ENCODE results near the gene SLC6A3. TPM values are rescaled to one million over a fixed set of nuclear protein-coding genes. Genes with fewer than 3 reads are reported as not detected.

The SLC6A3 gene
- total RNA-seq, 4 donors from 2014 or later, result 0.20 to 0.90 TPM; not detected in 2

DNA sequence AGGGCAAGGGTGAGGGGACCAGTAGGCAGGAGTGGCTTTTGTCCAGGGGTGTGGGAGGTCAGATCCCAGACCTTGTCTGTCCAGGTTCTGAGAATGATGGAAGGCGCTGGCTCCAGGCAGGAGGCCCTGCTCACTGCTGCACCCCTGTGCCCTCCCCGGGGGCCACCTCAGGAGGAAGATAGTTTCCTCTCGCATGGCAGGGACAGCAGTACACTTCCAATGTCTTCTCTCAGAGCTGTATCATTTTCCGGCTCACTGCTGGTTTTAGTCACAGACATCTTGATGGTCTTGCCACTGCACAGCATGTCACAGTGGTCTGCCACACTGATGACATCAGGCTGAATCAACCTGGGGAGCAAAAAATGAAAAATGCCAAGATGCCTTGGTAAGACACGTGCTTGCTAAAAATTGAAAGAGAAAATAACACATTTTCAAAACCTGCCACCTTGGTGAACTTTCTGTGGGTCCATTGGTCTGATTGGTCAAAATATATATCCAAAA is 3.3 kb upstream of the SLC6A3 start:
- Histone ChIP-seq H3K27me3 (peaks cover 0 to 47% of the 10 kb centered on the region in 2 donors), H3K4me3 (no peak overlapping the region), H3K9me3 (peaks cover 0 to 15% (median 0%) of the 10 kb centered on the region in 4 donors), H3K36me3 (no peaks in the 10 kb centered on the region), H3K27ac (no peak overlapping the region), H3K4me1 (peaks cover 0 to 23% (median 8%) of the 10 kb centered on the region in 4 donors)
- TF ChIP-seq EP300 (IDR thresholded peaks at IDR 0.05) (no peak), POLR2A (IDR thresholded peaks at IDR 0.05) (no peak)
- TF ChIP-seq, protein P1, sequence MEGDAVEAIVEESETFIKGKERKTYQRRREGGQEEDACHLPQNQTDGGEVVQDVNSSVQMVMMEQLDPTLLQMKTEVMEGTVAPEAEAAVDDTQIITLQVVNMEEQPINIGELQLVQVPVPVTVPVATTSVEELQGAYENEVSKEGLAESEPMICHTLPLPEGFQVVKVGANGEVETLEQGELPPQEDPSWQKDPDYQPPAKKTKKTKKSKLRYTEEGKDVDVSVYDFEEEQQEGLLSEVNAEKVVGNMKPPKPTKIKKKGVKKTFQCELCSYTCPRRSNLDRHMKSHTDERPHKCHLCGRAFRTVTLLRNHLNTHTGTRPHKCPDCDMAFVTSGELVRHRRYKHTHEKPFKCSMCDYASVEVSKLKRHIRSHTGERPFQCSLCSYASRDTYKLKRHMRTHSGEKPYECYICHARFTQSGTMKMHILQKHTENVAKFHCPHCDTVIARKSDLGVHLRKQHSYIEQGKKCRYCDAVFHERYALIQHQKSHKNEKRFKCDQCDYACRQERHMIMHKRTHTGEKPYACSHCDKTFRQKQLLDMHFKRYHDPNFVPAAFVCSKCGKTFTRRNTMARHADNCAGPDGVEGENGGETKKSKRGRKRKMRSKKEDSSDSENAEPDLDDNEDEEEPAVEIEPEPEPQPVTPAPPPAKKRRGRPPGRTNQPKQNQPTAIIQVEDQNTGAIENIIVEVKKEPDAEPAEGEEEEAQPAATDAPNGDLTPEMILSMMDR (IDR thresholded peaks at IDR 0.05), result no peak
- DNase-seq (ENCODE audit: low spot score in 2 of 2), result no peak
- 65 to 79% methylated on average over 4 to 5 of the region's 5 CpGs for WGBS, 2 donors

DNA sequence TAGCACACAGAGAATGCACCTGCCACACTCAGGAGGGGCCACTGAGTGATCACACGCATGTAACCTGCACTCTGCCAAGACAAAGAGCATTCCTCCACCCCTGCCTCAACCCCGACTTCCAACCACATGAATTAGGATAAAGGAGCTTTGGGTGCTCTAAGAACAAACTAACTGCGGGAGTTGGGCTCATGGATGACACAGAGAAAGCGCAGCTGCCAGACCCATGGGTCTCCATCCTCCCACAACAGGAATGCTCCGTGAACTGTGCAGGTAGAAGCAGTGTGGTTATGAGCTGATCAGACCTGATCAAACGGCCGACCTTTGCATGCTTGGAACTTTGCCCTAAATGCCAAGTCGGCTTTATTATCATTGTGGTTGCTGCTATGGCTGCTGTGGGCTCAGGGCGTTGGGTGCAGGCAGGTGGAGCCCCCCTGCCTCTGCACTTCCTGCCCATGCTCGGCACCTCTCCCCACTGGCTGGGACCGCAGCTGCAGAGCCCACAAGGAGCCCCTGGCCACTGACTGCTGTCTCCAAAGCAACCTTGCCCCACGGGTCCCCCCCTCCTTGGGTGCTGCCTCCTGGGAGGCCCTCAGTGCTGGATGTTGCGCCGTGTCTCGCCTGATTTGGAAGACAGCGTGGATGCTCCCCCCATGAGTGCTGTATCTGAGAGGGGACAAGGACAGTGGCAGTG is 2.6 kb upstream of the SLC6A3 start:
- H3K27ac ChIP-seq, result no peak overlapping the region
- peaks cover 0 to 55% of the 10 kb centered on the region in 2 donors for H3K27me3 ChIP-seq
- H3K4me3 ChIP-seq, result no peak overlapping the region
- WGBS, 2 donors, result 63 to 66% methylated on average over 15 to 16 of the region's 16 CpGs
- H3K9me3 ChIP-seq, result peaks cover 0 to 7% (median 0%) of the 10 kb centered on the region in 4 donors
- H3K4me1 ChIP-seq, result peaks cover 0 to 23% (median 8%) of the 10 kb centered on the region in 4 donors
- TF ChIP-seq POLR2A (IDR thresholded peaks at IDR 0.05) (no peak), EP300 (IDR thresholded peaks at IDR 0.05) (no peak)
- TF ChIP-seq, protein P1 (IDR thresholded peaks at IDR 0.05), result no peak
- DNase-seq (ENCODE audit: low spot score in 2 of 2), result no peak
- H3K36me3 ChIP-seq, result no peaks in the 10 kb centered on the region

DNA sequence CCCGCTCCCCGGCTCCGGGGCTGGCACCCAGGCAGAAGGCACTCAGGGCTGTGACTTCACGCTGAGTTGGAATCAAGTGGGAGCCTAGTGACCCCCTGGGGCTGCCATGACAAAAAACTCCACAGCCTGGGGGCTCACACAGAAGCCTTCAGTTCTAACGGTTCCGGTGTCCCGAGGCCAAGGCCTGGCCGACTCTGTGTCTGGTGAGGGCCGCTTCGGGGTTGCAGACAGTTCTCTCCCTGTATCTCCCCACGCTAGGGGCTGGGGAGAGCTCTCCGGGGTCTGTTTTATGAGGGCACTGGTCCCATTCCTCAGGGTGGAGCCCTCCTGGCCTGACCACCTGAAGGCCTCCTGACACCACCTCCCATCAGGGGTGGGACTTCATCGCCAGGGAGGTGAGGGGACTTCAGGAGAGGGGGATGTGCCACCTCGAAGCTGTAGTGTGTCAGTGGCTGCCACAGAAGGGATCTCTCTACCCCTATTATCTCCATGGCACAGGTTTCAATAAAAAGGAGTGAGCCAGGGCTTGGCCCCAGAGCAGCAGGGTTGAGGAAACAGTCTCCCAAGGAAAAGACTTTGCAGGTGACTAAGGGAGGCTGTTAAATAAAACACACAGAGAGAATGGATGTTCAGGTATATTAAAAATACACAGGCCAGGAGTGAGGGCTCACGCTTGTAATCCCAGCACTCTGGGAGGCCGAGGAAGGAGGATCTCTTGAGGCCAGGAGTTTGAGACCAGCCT is 1.5 kb upstream of the SLC6A3 start:
- Histone ChIP-seq H3K27ac (no peak overlapping the region), H3K27me3 (peaks cover 0 to 65% of the 10 kb centered on the region in 2 donors), H3K36me3 (no peaks in the 10 kb centered on the region), H3K4me1 (peaks cover 0 to 23% (median 8%) of the 10 kb centered on the region in 4 donors), H3K4me3 (no peak overlapping the region), H3K9me3 (no peaks in the 10 kb centered on the region)
- TF ChIP-seq EP300 (IDR thresholded peaks at IDR 0.05), result no peak
- TF ChIP-seq, protein P1 (IDR thresholded peaks at IDR 0.05), result no peak
- TF ChIP-seq POLR2A (IDR thresholded peaks at IDR 0.05), result no peak
- WGBS, 2 donors, result 36 to 52% methylated on average over 7 to 13 of the region's 16 CpGs
- DNase-seq (ENCODE audit: low spot score in 2 of 2), result no peak

DNA sequence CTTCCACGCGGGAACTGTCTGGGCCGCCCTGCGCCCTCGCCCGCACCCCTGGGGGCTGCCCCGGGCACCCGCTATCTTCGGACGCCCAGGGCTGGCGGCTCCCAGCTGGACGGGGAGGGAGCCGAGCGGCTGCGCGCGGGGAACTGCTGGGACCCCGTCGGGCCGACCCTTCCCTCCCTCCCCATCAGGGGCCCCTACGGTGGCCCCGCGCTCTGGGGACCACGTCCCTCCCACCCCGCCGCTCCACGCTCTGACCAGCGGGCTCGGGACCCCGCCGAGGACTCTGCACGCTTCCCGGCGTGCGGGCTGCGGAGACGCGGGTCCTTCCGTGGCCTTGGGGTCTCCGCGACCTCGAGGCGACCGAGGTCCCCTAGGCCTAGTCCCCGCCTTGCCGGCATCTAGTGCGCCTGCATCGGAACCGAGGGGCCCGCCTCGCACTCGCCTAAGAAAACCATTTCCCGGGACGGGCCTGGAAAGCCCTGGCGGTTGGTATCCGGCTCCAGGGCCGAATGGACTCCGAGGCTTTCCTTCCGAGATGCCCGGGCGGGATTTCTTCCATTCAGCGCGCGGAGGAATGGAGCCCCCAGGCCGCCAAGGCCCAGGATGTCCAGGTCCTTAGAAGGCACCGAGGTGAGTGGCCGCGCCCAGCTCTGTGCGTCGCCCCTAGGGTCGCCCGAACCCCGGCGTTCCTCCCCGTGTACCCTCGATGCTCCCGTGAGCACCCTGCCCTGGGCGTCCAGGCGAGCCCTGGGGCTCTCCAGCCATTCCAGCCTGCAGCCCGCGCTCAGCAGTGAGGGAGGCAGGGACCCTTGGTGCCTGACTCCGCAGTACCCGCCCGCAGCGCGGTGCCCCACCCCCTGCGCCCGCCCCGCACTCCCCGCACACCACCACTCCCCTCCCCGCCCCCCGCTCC is 705 bp upstream of the SLC6A3 start:
- no peaks in the 10 kb centered on the region for H3K36me3 ChIP-seq
- H3K27me3 ChIP-seq, result peaks cover 0 to 71% of the 10 kb centered on the region in 2 donors
- peaks cover 0 to 5% (median 0%) of the 10 kb centered on the region in 4 donors for H3K9me3 ChIP-seq
- H3K4me1 ChIP-seq, result peaks cover 0 to 23% (median 8%) of the 10 kb centered on the region in 4 donors
- H3K4me3 ChIP-seq, result peak overlapping the region in 1 of 4 donors; percentile 24
- WGBS, 2 donors, result 6 to 9% methylated on average over 33 to 37 of the region's 92 CpGs
- H3K27ac ChIP-seq, result no peak overlapping the region
- TF ChIP-seq EP300 (IDR thresholded peaks at IDR 0.05) (no peak), POLR2A (IDR thresholded peaks at IDR 0.05) (no peak)
- TF ChIP-seq, protein P1 (IDR thresholded peaks at IDR 0.05), result no peak
- DNase-seq (ENCODE audit: low spot score in 2 of 2), result no peak

Measured in tibial nerve (tissue), 4 donors.